HG03139 (cell line): Measurements from ENCODE around the gene WDR44.
"Not testable (repeated sequence)": the region's sequence is repeated elsewhere in the genome, so short reads cannot be mapped to it uniquely, and the experiment has no call there.

ENCODE experiments used
- ATAC-seq: cut with Tn5 transposase; IDR thresholded peaks from one replicate; pipeline ENCODE4 v1.9.1; 2021; ENCODE audit not compliant: unreplicated experiment

The WDR44 gene

GRCh38 chrX:118470721-118471347 is 124.9 kb downstream of the WDR44 start:
- not testable (repeated sequence) for ATAC-seq

- no peak for ATAC-seq
Measured at GRCh38 chrX:118474586-118474985, 128.7 kb downstream of the WDR44 start.

DNA sequence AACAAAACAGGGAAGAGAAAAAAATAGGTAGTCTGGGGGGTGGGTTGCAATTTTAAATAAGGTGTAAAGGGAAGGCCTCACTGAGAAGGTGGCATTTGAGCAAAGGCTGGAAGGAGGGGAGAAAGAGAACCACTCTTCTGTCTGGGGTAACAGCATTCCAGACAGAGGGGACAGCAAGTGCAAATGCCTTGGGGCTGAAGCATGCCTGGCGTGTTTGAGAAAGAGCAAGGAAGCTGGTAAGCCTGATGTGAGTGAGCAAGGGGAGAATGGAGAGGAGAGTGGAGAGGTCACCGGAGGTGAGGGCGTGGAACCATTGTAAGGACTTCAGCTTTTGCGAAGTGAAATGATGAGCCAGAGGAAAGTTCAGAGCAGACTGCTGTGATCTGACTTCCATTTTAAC is 130.0 kb downstream of the WDR44 start:
- no peak for ATAC-seq

DNA sequence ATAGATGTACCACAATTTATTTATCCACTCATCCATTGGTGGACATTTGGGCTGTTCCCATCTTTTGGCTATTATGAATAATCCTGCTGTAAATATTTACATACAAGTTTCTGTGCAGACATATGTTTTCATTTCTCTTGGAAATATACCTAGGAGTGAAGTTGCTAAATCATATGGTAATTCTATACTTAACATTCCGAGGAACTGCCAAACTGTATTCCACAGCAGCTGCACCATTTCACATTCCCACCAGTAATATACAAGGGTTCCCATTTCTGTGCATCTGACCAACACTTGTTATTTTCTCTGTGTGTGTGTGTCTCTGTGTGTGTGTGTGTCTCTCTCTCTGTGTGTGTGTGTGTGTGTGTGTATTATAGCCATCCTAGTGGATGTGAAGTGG is 134.3 kb downstream of the WDR44 start:
- no peak for ATAC-seq

GRCh38 chrX:118482384-118482783 is 136.5 kb downstream of the WDR44 start:
- ATAC-seq = not testable (repeated sequence)

DNA sequence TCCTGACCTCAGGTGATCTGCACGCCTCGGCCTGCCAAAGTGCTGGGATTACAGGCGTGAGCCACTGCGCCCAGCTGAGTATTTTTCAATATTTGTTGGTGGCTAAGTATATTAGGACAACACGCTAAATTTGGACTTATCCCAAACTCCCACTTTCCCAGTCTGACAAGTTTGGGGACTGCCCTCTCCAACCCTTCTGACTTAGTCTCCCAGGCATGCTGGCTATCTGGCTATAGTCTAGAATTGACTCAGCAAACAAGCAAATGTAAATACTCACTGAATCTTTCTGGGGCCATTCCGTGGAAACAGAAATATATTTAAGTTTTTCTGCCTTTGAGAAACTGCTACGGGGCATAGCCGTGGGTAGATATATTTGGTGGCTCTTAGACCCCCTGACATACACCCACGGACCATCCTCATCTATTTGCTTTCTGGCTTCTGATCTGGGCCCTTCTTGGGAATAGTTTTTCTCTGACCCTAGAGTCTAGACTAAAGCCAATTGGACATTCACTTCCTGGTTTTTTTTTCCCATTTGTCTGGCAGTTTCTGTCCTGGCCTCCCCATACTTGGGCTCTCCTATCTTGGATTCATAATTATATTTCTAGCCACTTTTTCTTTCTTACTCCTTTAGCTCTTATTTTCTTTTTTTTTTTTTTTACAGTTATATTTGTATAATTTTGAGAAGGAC is 138.5 kb downstream of the WDR44 start:
- ATAC-seq = no peak

DNA sequence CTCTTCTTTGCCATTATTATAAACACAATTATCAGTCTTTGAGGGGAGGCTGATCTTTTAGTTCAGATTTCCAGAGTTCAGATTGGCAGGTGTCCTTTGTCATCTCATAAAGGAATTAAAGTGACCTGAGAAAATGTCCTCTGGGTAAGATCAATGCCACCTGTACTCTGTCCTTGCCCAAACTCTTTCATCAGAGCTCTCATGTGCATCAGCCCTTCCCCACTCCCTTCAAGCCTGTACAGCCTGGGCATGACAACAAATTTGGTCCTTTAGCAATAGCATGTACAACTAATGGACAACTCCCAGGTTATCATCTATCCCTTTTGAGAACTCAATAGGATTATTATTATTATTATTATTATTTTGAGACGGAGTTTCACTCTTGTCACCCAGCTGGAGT is 140.8 kb downstream of the WDR44 start:
- not testable (repeated sequence) for ATAC-seq

DNA sequence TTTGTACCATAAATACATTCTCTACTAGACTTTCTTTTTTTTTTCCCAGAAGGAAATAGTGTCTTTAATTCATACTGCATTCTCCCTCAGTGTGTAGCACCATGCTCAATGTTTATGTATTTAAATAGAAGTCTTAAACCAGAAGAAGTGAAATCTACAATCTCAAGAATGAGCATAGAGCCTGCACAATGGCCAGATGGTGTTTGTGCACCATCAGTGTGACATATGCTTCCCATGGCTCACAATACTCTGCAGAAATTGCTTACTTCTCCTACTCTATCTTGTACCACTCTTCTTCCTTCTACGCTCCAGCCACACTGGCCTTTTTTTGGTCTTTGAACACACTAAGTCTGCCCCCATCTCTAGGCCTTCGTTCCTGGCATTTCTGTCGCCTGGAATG is 147.1 kb downstream of the WDR44 start:
- ATAC-seq = no peak

GRCh38 chrX:118493653-118494297 is 147.9 kb downstream of the WDR44 start:
- no peak for ATAC-seq

- ATAC-seq = peak; percentile 69
Measured at GRCh38 chrX:118495061-118495921, 149.4 kb downstream of the WDR44 start, which contains the start of gene DOCK11. DOCK11 (plus strand) TSS chrX:118495815; CDS start chrX:118495972, 157 bp downstream.

- peak; percentile 55 for ATAC-seq
Measured at GRCh38 chrX:118495958-118496762, 150.3 kb downstream of the WDR44 start.

GRCh38 chrX:118496763-118497079 is 150.8 kb downstream of the WDR44 start:
- peak; percentile 7 for ATAC-seq

- no peak for ATAC-seq
Measured at GRCh38 chrX:118497180-118497818, 151.4 kb downstream of the WDR44 start.

GRCh38 chrX:118498351-118498750 is 152.4 kb downstream of the WDR44 start:
- no peak for ATAC-seq

DNA sequence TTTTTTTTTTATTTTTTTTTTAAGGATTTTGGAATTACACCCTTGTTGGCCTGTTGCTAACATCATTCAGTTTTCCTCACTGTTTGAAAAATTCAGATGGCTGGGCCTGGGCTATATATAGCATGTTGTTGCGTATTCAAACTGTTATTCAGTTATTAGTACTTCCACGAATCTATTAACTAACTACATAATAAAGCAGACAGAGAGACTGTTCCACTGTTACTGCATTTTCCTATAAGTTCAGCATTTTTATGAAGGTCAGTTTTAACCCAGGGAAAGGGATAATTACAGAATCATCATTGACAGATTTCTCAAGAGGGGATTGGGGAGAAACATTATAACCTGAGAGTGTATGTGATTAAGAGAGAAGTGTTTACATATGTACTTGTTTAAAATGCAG is 152.8 kb downstream of the WDR44 start:
- no peak for ATAC-seq

- ATAC-seq = no peak
Measured at GRCh38 chrX:118499295-118499694, 153.4 kb downstream of the WDR44 start.
